ENCODE measurements around the gene ACE. TPM values are rescaled to one million over a fixed set of nuclear protein-coding genes. Genes with fewer than 3 reads are reported as not detected.

Gene ACE
- total RNA-seq, 4 donors from 2014 or later = 4.2 to 20.2 (median 12.0) TPM

DNA sequence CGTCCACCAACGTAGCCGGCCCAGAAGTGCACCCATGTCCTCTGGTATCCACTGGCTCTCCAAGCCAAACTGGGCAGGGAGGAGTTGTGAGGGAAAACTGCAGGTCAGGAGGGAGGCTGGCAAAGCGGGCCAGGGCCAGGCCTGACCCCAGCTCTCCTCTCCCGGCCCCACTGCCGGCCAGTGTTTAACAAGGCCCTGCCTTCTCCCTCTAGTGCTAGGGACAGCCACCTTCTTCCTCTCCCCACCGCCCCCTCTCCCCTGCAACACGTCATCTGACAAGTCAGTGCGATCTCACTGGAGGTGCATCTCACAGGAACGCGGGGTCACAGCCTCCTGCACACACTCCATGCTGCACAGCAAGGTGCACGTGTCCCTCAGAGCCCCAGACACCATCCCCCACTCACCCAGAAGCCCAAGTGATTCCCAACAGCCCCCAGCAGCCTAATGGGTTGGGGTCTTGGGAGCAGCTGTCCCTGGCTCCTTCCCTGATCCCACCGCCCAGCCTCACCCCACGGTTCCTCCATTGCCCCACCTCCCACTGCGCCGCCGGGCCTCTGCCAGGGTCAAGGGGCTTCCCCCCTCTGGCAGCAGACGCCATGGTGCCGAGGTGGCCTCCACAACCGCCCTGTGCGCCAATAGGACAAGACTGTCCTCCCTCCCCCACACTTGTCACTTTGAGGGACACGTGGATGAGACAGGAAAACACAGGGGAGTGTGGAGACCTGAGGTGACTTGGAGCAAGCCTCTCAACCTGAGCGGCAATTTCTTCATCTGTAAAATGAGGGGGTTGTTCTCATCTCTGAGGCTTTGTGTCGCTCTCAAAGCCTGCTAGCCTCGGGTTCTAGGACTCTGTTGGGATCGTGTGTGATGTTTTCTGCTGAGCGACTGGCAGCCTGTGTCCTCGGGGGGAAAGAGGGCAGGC, 1.1 kb upstream of the ACE start:
- no peak for DNase-seq (ENCODE audit: low spot score)
- TF ChIP-seq CTCF (IDR thresholded peaks at IDR 0.05) = no peak
- ATAC-seq (ENCODE audit: low FRiP score) = no peak

GRCh38 chr17:63476459-63476853, 405 bp upstream of the ACE start:
- DNase-seq (ENCODE audit: low spot score) (no peak), ATAC-seq (ENCODE audit: low FRiP score) (peak; percentile 28)
- no peak for TF ChIP-seq CTCF (IDR thresholded peaks at IDR 0.05)

DNA sequence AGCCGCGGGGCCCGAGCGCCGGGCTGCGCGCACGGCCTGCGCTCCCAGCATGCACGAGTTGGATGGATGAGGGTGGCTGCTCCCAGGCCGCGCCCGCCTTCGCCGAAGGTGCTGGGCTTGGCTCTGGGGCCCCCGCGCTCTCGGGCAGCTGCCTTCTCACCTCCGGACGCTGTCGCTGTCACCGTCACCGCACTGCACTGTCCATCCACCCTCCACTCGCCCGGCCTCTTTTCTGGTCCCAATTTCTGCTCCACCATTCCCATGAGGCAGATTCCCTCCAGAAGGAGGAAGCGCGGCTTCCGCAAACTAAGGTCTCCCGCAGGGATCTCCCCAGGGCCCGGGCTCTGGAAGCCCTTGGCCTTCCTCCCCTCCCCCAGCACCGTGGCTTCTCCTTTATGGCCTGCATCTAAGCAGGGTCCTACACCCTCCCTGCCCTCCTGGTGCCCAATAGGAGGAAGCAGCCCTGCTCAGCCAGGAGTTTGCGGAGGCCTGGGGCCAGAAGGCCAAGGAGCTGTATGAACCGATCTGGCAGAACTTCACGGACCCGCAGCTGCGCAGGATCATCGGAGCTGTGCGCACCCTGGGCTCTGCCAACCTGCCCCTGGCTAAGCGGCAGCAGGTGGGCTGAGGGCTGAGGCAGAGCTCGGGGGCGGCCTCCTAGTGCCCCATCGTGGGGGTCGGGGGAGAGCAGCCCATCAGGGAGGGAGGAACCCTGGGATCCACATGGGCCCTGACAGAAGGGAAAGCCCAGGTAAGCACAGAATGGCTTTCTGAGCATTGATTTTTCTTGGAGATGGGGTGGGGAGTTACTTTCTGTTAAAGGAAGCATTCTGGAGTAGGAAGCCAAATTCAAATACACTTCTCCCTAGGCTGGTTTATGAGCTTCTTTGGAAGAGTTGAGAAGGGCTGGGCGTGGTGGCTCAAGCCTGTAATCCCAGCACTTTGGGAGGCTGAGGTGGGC, 899 bp downstream of the ACE start:
- no peak for ATAC-seq (ENCODE audit: low FRiP score)
- TF ChIP-seq CTCF (IDR thresholded peaks at IDR 0.05) = no peak
- DNase-seq (ENCODE audit: low spot score) = no peak

GRCh38 chr17:63478814-63479494, 2.1 kb downstream of the ACE start:
- DNase-seq (ENCODE audit: low spot score) (peak; percentile 55), ATAC-seq (ENCODE audit: low FRiP score) (peak; percentile 72)
- TF ChIP-seq CTCF (IDR thresholded peaks at IDR 0.05) = no peak

- DNase-seq (ENCODE audit: low spot score) (no peak), ATAC-seq (ENCODE audit: low FRiP score) (no peak)
- TF ChIP-seq CTCF (IDR thresholded peaks at IDR 0.05) = no peak
Observed at GRCh38 chr17:63479495-63480184, 2.8 kb downstream of the ACE start.

GRCh38 chr17:63480192-63480784, 3.4 kb downstream of the ACE start:
- no peak for DNase-seq (ENCODE audit: low spot score)
- TF ChIP-seq CTCF (IDR thresholded peaks at IDR 0.05) = no peak
- no peak for ATAC-seq (ENCODE audit: low FRiP score)

Measured in omental fat pad (tissue), 4 donors.